ENCODE data around the gene PRDX5. TPM values are rescaled to one million over a fixed set of nuclear protein-coding genes. Genes with fewer than 3 reads are reported as not detected.
A peak's percentile ranks its signal among the peaks of the same experiment; 100 is the strongest.

The PRDX5 gene
- total RNA-seq, 1 experiment from 2014 or later = 300 TPM

DNA sequence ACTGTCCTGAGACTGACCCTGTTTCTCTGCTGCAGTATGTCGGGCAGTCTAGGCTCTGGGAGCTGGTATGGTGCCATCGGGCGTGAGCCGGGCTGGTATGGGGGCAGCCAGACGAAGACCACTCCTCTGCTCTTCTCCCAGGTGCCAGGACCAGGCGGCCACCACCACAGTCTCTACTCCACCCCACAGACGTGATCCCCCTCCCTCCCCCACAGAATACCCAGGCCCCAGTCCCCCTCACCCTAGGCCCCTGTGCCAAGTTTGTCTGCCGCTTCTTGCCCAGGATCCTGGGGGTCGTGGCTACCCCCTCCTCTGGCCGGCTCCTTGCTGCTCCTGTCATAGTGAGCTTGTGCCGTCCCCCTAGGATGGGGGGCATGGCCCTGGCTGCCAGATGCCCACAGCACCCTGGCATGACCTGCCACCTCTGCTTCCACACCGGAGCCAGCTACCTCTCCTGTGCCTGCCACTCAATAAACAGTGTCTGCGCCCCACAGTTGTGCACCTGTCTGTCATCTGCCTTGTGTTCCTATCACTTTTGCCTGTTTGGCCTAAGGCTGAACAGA, 28.8 kb upstream of the PRDX5 start:
- DNase-seq (ENCODE audit: low spot score) = no peak

GRCh38 chr11:64290352-64291261, 27.3 kb upstream of the PRDX5 start:
- no peak for DNase-seq (ENCODE audit: low spot score)

DNA sequence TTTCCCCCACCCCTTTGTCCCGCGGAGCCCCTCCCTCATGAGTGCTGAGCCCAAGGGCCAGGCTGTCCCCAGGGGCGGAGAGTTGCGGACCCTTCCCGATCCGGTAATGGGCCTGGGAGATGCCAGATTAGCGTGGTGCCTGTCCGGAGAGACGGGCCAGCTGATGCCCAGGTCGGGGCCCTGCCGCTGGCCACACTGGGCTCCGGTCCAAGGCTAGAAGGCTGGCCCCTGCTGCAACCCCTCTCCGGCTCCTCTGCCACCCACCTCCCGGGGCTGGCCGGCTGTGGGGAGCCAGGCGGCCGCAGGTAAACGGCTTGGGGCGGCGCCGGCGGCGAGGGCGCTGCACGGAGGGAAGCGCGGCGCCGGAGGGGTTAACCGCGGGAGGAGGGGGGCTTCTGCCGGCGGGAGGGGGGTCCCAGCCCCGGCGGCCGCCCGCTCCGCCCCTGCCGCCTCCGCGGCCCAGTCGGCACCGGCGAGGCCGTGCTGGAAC, 26.6 kb upstream of the PRDX5 start, which contains the start of gene KCNK4:
Gene KCNK4, plus strand, starts transcription at position 41 of the 490 bp plus-strand sequence. CDS start 1,717 bp downstream, outside the sequence.
- DNase-seq (ENCODE audit: low spot score) = no peak

DNA sequence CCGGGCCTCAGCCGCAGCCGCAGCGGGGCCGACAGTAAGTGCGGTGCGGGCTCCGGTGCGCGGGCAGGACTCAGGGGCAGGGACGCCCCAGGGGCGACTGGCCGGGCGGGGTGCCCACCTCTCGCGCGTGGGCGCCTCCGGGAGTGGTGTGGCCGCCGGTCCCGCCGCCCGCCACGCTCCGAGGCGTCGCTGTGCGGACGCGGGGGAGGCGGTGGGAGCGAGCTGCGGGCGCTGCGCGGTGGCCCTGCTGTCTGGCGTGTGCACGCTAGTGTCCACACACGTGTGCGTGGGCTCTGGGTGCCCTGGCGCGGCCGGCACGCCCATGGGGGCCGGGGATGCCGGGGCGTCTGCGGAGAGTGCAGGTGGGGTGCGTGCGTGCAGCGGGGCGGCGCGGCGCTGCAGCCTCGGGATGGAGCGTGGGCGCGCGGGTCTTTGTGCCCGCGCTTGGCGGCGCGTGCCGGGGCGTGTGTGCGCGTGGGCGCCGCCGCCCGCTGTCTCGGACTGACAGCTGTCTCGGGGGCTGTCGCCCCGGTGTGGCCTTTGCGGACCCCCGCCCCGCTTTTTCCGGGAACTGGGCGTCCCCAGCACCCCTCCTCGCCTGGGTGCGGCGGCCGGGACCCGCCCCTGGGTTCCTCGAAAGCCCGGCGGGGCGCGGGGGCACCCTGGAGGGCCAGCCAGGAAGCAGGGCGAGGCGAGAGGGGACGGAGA, 26.0 kb upstream of the PRDX5 start:
- no peak for DNase-seq (ENCODE audit: low spot score)

DNA sequence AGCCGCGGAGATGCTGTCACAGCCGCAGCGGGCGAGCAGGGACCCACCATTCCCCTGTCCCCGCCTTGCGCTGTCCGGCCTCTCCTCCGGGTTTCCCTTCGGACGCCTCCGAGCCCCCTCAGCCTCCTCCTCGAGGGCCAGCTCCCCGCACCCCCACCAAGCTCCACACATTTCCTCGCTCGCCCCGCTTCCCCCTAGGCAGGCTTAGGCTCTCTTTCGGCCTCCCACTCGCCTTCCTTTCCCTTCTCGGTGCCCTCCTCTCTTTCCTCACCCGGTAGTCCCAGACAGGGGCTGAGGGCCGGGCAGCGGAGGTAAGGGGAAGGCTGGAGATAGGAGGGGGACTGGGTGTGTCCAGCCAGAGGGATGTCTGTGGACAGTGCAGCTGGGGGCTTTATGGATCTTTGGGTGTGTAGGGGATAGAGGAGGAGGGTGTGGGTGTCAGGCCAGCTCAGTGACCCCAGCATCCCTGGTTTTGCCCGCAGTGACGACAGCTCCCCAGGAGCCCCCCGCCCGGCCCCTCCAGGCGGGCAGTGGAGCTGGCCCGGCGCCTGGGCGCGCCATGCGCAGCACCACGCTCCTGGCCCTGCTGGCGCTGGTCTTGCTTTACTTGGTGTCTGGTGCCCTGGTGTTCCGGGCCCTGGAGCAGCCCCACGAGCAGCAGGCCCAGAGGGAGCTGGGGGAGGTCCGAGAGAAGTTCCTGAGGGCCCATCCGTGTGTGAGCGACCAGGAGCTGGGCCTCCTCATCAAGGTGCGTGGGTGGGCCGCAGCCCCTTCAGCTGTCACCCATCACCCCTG, 25.3 kb upstream of the PRDX5 start:
- DNase-seq (ENCODE audit: low spot score) = no peak

DNA sequence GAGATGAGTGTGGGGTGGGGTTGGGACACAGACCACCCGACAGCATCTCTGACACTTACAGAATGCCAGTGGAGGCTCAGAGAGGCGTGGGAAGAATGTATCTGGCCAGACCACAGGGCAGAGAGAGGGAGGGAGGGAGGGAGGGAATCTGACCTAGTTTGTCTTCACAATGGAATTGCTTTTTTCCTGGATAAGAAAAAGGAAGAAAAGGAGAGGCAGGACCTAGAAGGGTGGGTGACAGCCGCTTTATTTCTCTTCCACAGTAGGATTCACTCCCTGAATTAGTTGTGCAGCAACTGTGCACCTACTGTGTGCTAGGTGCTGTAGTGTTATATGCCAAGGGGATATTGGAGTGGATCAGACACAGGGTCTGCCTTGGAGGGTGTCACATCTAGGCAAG, 23.1 kb upstream of the PRDX5 start:
- no peak for DNase-seq (ENCODE audit: low spot score)

DNA sequence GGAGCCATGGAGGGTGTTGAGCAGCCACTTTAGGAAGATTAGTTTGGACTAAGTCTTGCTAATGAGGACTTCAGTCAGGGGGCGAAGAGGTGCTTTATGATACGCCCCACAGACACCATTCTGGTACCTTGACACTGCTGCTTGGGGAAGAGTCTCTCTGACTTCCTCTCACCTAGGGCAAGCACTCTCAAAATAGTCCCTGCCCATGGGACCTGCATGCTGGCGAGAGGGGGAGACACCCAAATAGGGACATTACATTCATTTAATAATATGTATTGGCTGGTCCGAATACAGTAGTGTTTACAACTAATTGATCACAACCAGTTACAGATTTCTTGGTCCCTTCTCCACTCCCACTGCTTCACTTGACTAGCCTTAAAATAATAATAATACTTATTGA, 22.2 kb upstream of the PRDX5 start:
- DNase-seq (ENCODE audit: low spot score) = no peak

DNA sequence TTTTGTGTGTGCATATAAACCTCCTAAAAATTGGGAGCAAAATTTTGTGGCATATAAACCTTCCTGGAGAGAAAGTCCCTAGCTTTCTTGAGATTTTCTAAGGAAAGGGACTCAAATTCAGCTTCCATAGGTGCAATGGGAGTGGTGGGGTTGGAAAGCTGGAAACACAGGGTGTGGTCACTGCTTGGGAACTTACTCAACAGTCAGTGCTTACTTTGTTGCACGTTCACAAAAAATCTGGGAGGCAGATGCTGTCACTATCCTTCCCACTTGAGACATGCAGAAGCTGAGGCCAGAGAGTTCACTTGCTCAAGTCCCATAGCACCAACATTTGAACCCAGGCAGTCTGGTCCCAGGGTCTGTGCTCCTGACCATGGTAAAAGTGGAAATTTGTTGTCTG, 21.7 kb upstream of the PRDX5 start:
- no peak for DNase-seq (ENCODE audit: low spot score)

- DNase-seq (ENCODE audit: low spot score) = no peak
Observed at GRCh38 chr11:64296830-64297698, 20.9 kb upstream of the PRDX5 start.

- DNase-seq (ENCODE audit: low spot score) = no peak
Observed at GRCh38 chr11:64297699-64298358, 20.1 kb upstream of the PRDX5 start.

DNA sequence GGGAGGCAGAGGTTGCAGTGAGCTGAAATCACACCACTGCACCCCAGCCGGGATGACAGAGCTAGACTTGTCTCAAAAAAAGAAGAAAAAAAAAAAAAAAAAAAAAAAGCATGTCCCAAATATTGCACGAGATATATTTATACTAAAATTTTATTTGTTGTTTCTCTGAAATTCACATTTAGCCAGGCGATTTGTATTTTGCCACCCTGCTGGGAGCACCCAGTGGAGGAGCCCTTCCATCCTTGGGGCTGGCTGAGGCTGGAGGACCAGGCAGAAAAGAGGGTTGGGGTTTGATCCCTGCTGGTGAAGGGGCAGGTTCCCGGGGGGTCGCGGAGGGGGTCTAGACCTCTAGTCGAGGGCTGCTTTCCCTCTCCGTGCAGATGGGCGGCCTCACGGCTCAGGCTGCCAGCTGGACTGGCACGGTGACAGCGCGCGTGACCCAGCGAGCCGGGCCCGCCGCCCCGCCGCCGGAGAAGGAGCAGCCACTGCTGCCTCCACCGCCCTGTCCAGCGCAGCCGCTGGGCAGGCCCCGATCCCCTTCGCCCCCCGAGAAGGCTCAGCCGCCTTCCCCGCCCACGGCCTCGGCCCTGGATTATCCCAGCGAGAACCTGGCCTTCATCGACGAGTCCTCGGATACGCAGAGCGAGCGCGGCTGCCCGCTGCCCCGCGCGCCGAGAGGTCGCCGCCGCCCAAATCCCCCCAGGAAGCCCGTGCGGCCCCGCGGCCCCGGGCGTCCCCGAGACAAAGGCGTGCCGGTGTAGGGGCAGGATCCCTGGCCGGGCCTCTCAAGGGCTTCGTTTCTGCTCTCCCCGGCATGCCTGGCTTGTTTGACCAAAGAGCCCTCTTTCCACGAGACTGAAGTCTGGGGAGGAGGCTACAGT, 18.7 kb upstream of the PRDX5 start:
- DNase-seq (ENCODE audit: low spot score) = no peak

- DNase-seq (ENCODE audit: low spot score) = no peak
Observed at GRCh38 chr11:64299847-64300648, 17.9 kb upstream of the PRDX5 start, which contains the start of gene CATSPERZ. TSS of gene CATSPERZ (plus strand) at chr11:64300358. CDS start at chr11:64300411, 53 bp downstream.

- no peak for DNase-seq (ENCODE audit: low spot score)
Observed at GRCh38 chr11:64303109-64304031, 14.6 kb upstream of the PRDX5 start.

DNA sequence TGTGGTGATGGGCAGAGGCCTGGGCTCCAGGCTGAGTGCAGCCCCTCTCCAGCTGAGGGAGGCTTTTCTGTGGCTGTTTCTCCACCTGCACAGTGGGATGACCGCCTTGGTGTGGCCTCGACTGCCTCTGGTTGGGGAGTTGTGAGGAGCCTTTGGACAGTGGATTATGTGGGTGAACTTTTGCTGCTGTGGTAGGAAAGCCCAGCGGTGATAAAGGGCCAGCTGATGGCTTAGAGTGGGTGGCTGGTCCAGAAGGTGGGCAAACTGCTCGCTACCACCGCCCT, 13.9 kb upstream of the PRDX5 start:
- DNase-seq (ENCODE audit: low spot score) = no peak

DNA sequence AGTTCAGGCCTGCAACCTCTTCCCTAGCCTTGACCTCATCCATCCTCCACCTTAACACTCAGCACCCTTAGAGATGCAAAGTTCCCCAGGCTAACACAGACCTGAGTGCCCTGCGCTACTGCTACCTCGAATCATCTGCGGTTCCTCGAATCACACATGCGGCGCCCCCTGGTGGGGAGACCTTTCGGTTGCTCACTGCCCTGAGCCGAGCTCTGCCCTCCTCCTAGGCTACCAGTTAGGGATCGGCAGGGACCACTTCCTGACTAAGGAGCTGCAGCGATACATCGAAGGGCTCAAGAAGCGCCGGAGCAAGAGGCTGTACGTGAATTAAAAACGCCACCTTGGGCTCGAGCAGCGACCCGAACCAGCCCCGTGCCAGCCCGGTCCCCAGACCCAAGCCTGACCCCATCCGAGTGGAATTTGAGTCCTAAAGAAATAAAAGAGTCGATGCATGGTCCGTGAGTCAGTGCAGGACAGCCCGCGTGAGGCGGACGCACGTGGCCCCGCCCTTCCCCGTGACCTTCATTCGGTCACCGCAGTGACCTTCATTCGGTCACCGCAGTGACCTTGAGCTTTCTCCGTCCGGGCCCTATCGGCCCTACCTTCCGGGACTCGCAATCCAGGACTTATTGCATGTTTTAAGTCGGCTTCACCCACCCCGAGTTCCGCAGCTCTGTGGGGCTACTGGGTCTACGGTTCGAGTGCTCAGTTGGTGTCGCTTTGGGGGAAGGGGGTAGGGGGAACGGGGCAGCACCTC, 13.4 kb upstream of the PRDX5 start:
- DNase-seq (ENCODE audit: low spot score) = peak; percentile 91

- DNase-seq (ENCODE audit: low spot score) = peak; percentile 96
Observed at GRCh38 chr11:64305075-64305690, 12.7 kb upstream of the PRDX5 start, which contains the start of gene ESRRA. TSS of gene ESRRA (plus strand) at chr11:64305524. CDS start at chr11:64307180, 1,656 bp downstream.

Measured in A172 (cell line).